CD4-positive, alpha-beta memory T cell (primary cell): ENCODE data around the gene UIMC1. TPM values are rescaled to one million over a fixed set of nuclear protein-coding genes. Genes with fewer than 3 reads are reported as not detected.
"Not testable (repeated sequence)": the region's sequence is repeated elsewhere in the genome, so short reads cannot be mapped to it uniquely, and the experiment has no call there.

Source experiments
- CTCF ChIA-PET: fragments of 350-600 bp; sonication (Branson Sonifier 250); formaldehyde crosslinking; loops from one replicate; lab custom pipeline; 2021; ENCODE audit warnings: inconsistent platforms; ENCODE audit not compliant: partially characterized antibody; lab: Charles Lee
- POLR2A ChIA-PET: fragments of 350-600 bp; sonication (Branson Sonifier 250); formaldehyde crosslinking; loops from one replicate; lab custom pipeline; 2021; ENCODE audit not compliant: partially characterized antibody; lab: Charles Lee
- DNase-seq, 5 donors: peaks; one replicate each; pipeline versions ENCODE4 v3.0.0 to v3.0.0-alpha.2; 2020 to 2022; ENCODE audit warnings: mixed read lengths in 1 of 5
- H3K27ac ChIP-seq: one replicate; pipeline ENCODE4 v1.7.0; 2013; ENCODE audit warnings: low read depth, low read length
- H3K27me3 ChIP-seq: 2 replicates; pipeline ENCODE4 v1.7.0; 2013; ENCODE audit warnings: mild to moderate bottlenecking, low read length, moderate library complexity; ENCODE audit not compliant: insufficient read depth
- H3K36me3 ChIP-seq: 2 replicates; pipeline ENCODE4 v1.7.0; 2013; ENCODE audit warnings: mild to moderate bottlenecking, low read length, moderate library complexity; ENCODE audit not compliant: insufficient read depth
- H3K4me1 ChIP-seq: 2 replicates; pipeline ENCODE4 v1.7.0; 2013; ENCODE audit warnings: mild to moderate bottlenecking, low read length, moderate library complexity; ENCODE audit not compliant: insufficient read depth
- H3K4me3 ChIP-seq, 2 donors: one replicate each; pipeline ENCODE4 v1.7.0; 2013; ENCODE audit warnings: low read length in 2 of 2, mild to moderate bottlenecking in 1 of 2
- H3K9me3 ChIP-seq, 2 donors: one replicate each; pipeline ENCODE4 v1.7.0; 2013; ENCODE audit warnings: low read length in 2 of 2, control low read depth in 1 of 2; ENCODE audit not compliant: control insufficient read depth in 1 of 2
- H3K27ac Mint-ChIP-seq, 7 donors: one replicate each; pipeline ENCODE4 v1.8.0; 2020 to 2021; ENCODE audit warnings: mixed read lengths in 7 of 7, mild to moderate bottlenecking in 6 of 7, inconsistent platforms in 3 of 7, moderate library complexity in 3 of 7
- H3K27me3 Mint-ChIP-seq, 2 donors: one replicate each; pipeline ENCODE4 v1.8.0; 2020 to 2021; ENCODE audit warnings: mixed read lengths in 2 of 2
- H3K36me3 Mint-ChIP-seq, 2 donors: one replicate each; pipeline ENCODE4 v1.8.0; 2020 to 2021; ENCODE audit warnings: mixed read lengths in 2 of 2, inconsistent platforms in 1 of 2, mild to moderate bottlenecking in 1 of 2
- H3K4me1 Mint-ChIP-seq, 4 donors: one replicate each; pipeline ENCODE4 v1.8.0; 2020 to 2021; ENCODE audit warnings: mixed read lengths in 4 of 4, mild to moderate bottlenecking in 1 of 4
- H3K4me3 Mint-ChIP-seq, 8 donors: one replicate each; pipeline ENCODE4 v1.8.0; 2020 to 2021; ENCODE audit warnings: mixed read lengths in 8 of 8, mild to moderate bottlenecking in 7 of 8, moderate library complexity in 6 of 8, inconsistent platforms in 3 of 8
- H3K9me3 Mint-ChIP-seq, 8 donors: one replicate each; pipeline ENCODE4 v1.8.0; 2020 to 2021; ENCODE audit warnings: mixed read lengths in 8 of 8, mild to moderate bottlenecking in 5 of 8, inconsistent platforms in 3 of 8, moderate library complexity in 1 of 8
- intact Hi-C: fragments of 100-400 bp; cut with micrococcal nuclease; formaldehyde crosslinking; loops from one replicate; pipeline ENCODE4 v1.15.1; 2023
- polyA plus RNA-seq, 2 donors: library from polyadenylated mRNA; unstranded; fragments of 300-500 nt; fragmentation: Illumina TruSeq; gene quantifications; one replicate each; pipeline ENCODE4 v1.2.3, GENCODE V29; 2021
- total RNA-seq, 2 experiments: library from RNA; stranded (reverse); gene quantifications; one replicate each; pipeline ENCODE4 v1.2.3, GENCODE V29; 2021

UIMC1 gene
- total and polyA plus RNA-seq, 4 experiments from 2014 or later: 16.7 to 61.7 (median 41.2) TPM

DNA sequence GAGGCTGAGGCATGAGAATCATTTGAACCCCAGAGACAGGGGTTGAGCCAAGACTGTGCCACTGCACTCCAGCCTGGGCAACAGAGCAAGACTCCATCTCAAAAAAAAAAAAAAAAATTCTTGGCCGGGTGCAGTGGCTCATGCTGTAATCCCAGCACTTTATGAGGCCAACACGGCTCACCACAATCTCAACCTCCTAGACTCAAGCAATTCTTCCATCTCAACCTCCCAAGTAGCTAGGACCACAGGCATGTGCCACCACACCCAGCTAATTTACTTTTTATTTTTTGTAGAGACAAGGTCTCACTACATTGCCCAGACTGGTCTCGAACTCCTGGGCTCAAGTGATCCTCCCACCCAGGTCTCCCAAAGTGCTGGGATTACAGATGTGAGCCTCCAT is 13.5 kb downstream of the UIMC1 start:
- H3K4me3 ChIP-seq, H3K27me3 ChIP-seq, H3K36me3 ChIP-seq, intact Hi-C loops, H3K27ac ChIP-seq, DNase-seq, H3K9me3 ChIP-seq, H3K27me3 Mint-ChIP-seq: not testable (repeated sequence)
- Mint-ChIP-seq H3K4me3 (peak overlapping the region in 1 of 8 donors; percentile 29), H3K36me3 (peaks cover 13 to 16% of the 10 kb centered on the region in 2 donors), H3K27ac (peak overlapping the region in 1 of 7 donors; percentile 37), H3K9me3 (peaks cover 0 to 11% (median 7%) of the 10 kb centered on the region in 8 donors), H3K4me1 (peaks cover 29 to 68% (median 35%) of the 10 kb centered on the region in 4 donors)
- H3K4me1 ChIP-seq: peaks cover 29% of the 10 kb centered on the region
- CTCF ChIA-PET: interaction anchor here (0.7 to 1.7 kb wide), 2 partner anchors 13 to 16 kb away, joined by 3 to 4 read pairs; no protein-coding TSS in a partner anchor
- POLR2A ChIA-PET: interaction anchor here (0.6 kb wide), 1 partner anchor 59 kb away, joined by 5 read pairs; no protein-coding TSS in a partner anchor

DNA sequence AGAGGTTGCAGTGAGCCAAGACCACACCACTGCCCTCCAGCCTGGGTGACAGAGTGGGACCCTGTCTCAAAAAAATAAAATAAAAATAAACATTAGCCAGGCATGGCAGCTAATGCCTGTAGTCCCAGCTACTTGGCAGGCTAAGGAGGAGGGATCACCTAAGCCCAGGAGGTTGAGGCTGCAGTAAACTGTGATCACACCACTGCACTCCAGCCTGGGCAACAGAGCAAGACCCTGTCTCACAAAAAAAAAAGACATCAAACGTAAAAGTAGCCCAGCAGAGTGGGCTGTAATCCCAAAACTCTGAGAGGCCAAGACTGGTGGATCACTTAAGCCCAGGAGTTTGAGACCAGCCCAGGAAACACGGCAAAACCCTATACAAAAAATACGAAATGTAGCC is 19.0 kb downstream of the UIMC1 start:
- no peak for DNase-seq
- peaks cover 36% of the 10 kb centered on the region for H3K4me1 ChIP-seq
- Mint-ChIP-seq H3K27ac (peak overlapping the region in 5 of 7 donors; percentile 29 to 57 (median 36)), H3K4me3 (peak overlapping the region in 1 of 8 donors; percentile 3), H3K36me3 (peaks cover 0 to 4% of the 10 kb centered on the region in 2 donors), H3K4me1 (peaks cover 15 to 52% (median 25%) of the 10 kb centered on the region in 4 donors), H3K9me3 (no peaks in the 10 kb centered on the region), H3K27me3 (no peaks in the 10 kb centered on the region)
- ChIA-PET POLR2A (interaction anchor here (2.4 kb wide), 1 partner anchor 19 kb away, joined by 22 read pairs; the partner anchor contains the start of gene UIMC1), CTCF (interaction anchor here (1.2 kb wide), 1 partner anchor 100 kb away, joined by 3 read pairs; no protein-coding TSS in a partner anchor)
- H3K4me3 ChIP-seq: no peak overlapping the region
- H3K36me3 ChIP-seq: no peaks in the 10 kb centered on the region
- H3K27ac ChIP-seq: no peak overlapping the region
- intact Hi-C loops: no loop called here
- H3K27me3 ChIP-seq: no peaks in the 10 kb centered on the region
- no peaks in the 10 kb centered on the region for H3K9me3 ChIP-seq

DNA sequence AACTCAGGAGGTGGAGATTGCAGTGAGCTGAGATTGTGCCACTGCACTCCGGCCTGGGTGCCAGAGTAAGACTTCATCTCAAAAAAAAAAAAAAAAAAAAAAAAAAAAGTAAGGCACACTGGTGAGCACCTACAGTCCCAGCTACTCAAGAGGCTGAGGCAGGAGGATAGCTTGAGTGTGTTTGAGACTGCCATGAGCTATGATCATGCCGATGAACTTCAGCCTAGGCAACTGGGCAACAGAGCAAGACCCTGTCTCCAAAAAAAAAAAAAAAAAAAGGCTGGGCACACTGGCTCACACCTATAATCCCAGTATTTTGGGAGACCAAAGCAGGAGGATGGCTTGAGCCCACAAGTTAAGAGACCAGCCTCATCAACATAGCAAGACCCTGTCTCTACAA is 20.3 kb downstream of the UIMC1 start:
- ChIA-PET POLR2A (interaction anchor here (0.5 to 2.4 kb wide), 5 partner anchors 9 to 372 kb away, joined by 3 to 22 read pairs (median 4); partner anchors contain the start of genes RGS14 and UIMC1), CTCF (interaction anchor here (1.0 to 2.0 kb wide), 5 partner anchors 20 to 326 kb away, joined by 3 to 8 read pairs (median 4); partner anchors contain the start of genes UIMC1 and ZNF346)
- Mint-ChIP-seq H3K27ac (peak overlapping the region; percentile 51 to 93 (median 77)), H3K9me3 (no peaks in the 10 kb centered on the region), H3K27me3 (no peaks in the 10 kb centered on the region), H3K4me3 (peak overlapping the region in 4 of 8 donors; percentile 24 to 32 (median 28)), H3K4me1 (peaks cover 17 to 44% (median 28%) of the 10 kb centered on the region in 4 donors), H3K36me3 (peaks cover 4 to 7% of the 10 kb centered on the region in 2 donors)
- peaks cover 11% of the 10 kb centered on the region for H3K36me3 ChIP-seq
- H3K4me1 ChIP-seq: peaks cover 36% of the 10 kb centered on the region
- intact Hi-C loops: no loop called here
- no peak for DNase-seq
- no peak overlapping the region for H3K4me3 ChIP-seq
- no peaks in the 10 kb centered on the region for H3K27me3 ChIP-seq
- H3K27ac ChIP-seq: no peak overlapping the region
- H3K9me3 ChIP-seq: no peaks in the 10 kb centered on the region

DNA sequence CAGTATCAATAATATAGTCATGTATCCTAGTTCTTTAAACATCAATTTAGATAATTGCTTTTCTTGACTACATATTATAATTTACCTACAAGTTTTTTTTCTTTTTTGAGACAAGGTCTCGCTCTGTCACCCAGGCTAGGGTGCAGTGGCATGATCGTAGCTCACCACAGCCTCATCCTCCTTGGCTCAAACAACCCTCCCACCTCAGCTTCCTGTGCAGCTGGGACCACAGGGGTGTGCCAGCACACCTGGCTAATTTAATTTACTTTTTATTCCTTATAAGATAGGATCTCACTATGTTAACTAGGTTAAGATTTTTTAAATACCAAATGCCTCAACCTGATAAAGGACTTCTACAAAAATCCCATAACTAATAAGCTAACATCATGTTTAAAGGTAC is 21.1 kb downstream of the UIMC1 start:
- POLR2A ChIA-PET: interaction anchor here (2.4 kb wide), 1 partner anchor 21 kb away, joined by 22 read pairs; the partner anchor contains the start of gene UIMC1
- DNase-seq: peak; percentile 40 to 67 (median 58)
- no peaks in the 10 kb centered on the region for H3K9me3 ChIP-seq
- intact Hi-C loops: no loop called here
- no peak overlapping the region for H3K27ac ChIP-seq
- peaks cover 36% of the 10 kb centered on the region for H3K4me1 ChIP-seq
- no peaks in the 10 kb centered on the region for H3K9me3 Mint-ChIP-seq
- H3K4me1 Mint-ChIP-seq: peaks cover 16 to 41% (median 27%) of the 10 kb centered on the region in 4 donors
- no peaks in the 10 kb centered on the region for H3K27me3 Mint-ChIP-seq
- H3K4me3 ChIP-seq: no peak overlapping the region
- peaks cover 4 to 11% of the 10 kb centered on the region in 2 donors for H3K36me3 Mint-ChIP-seq
- no peaks in the 10 kb centered on the region for H3K27me3 ChIP-seq
- H3K4me3 Mint-ChIP-seq: peak overlapping the region in 7 of 8 donors; percentile 40 to 69 (median 53)
- peaks cover 16% of the 10 kb centered on the region for H3K36me3 ChIP-seq
- H3K27ac Mint-ChIP-seq: peak overlapping the region; percentile 75 to 93 (median 86)
- CTCF ChIA-PET: interaction anchor here (1.8 to 2.0 kb wide), 3 partner anchors 20 to 325 kb away, joined by 4 to 8 read pairs (median 6); partner anchors contain the start of genes UIMC1 and ZNF346

DNA sequence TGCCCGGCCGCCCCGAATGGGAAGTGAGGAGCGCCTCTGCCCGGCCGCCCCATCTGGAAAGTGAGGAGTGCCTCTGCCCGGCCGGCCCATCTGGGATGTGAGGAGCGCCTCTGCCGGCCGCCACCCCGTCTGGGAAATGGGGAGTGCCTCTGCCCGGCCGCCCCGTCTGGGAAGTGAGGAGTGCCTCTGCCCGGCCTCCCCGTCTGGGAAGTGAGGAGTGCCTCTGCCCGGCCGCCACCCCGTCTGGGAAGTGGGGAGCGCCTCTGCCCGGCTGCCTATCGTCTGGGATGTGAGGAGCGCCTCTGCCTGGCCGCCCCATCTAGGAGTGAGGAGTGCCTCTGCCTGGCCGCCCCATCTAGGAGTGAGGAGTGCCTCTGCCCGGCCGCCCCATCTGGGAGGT is 22.4 kb downstream of the UIMC1 start:
- H3K9me3 ChIP-seq, intact Hi-C loops, CTCF ChIA-PET, H3K4me3 ChIP-seq, DNase-seq, H3K27me3 Mint-ChIP-seq, POLR2A ChIA-PET, H3K4me3 Mint-ChIP-seq, H3K27me3 ChIP-seq, H3K27ac ChIP-seq, H3K9me3 Mint-ChIP-seq: not testable (repeated sequence)
- Histone ChIP-seq H3K4me1 (peaks cover 29% of the 10 kb centered on the region), H3K36me3 (peaks cover 22% of the 10 kb centered on the region)
- peaks cover 20 to 38% (median 27%) of the 10 kb centered on the region in 4 donors for H3K4me1 Mint-ChIP-seq
- H3K36me3 Mint-ChIP-seq: peaks cover 13 to 22% of the 10 kb centered on the region in 2 donors
- H3K27ac Mint-ChIP-seq: peak overlapping the region in 1 of 7 donors; percentile 60

DNA sequence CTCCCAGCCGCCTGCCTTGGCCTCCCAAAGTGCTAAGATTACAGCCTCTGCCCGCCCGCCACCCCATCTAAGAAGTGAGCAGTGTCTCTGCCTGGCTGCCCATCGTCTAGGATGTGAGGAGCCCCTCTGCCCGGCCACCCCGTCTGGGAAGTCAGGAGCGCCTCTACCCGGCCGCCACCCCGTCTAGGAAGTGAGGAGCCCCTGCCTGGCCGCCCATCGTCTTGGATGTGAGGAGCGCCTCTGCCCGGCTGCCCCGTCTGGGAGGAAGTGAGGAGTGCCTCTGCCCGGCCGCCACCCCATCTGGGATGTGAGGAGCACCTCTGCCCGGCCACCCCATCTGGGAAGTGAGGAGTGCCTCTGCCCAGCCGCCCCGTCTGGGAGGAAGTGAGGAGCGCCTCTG is 23.0 kb downstream of the UIMC1 start:
- H3K27me3 ChIP-seq, H3K27me3 Mint-ChIP-seq, H3K4me3 ChIP-seq, H3K4me3 Mint-ChIP-seq, H3K9me3 ChIP-seq, CTCF ChIA-PET, H3K27ac ChIP-seq, POLR2A ChIA-PET, DNase-seq, intact Hi-C loops, H3K9me3 Mint-ChIP-seq: not testable (repeated sequence)
- Mint-ChIP-seq H3K27ac (peak overlapping the region in 1 of 7 donors; percentile 35), H3K36me3 (peaks cover 18 to 27% of the 10 kb centered on the region in 2 donors), H3K4me1 (peaks cover 20 to 34% (median 27%) of the 10 kb centered on the region in 4 donors)
- peaks cover 29% of the 10 kb centered on the region for H3K4me1 ChIP-seq
- H3K36me3 ChIP-seq: peaks cover 22% of the 10 kb centered on the region

DNA sequence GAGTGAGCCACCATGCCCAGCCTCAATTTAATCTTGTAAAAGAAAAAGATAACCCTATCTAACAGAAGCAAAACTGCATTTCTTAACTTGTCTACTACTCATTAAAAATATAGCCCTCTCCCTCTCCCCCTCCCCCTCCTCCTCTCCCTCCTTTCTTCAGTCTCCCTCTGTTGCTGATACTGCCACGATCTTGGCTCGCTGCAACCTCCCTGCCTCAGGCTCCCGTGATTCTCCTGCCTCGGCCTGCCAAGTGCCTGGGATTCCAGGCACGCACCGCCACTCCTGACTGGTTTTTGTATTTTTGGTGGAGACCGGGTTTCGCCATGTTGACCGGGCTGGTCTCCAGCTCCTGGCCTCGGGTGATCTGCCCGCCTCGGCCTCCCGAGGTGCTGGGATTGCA is 23.5 kb downstream of the UIMC1 start:
- peak overlapping the region in 2 of 7 donors; percentile 22 to 76 for H3K27ac Mint-ChIP-seq
- H3K9me3 ChIP-seq, intact Hi-C loops, H3K27ac ChIP-seq, H3K27me3 ChIP-seq, POLR2A ChIA-PET, DNase-seq, H3K9me3 Mint-ChIP-seq, H3K4me3 ChIP-seq, H3K27me3 Mint-ChIP-seq, H3K4me3 Mint-ChIP-seq: not testable (repeated sequence)
- CTCF ChIA-PET: interaction anchor here (1.3 kb wide), 1 partner anchor 22 kb away, joined by 5 read pairs; no protein-coding TSS in a partner anchor
- Histone ChIP-seq H3K4me1 (peaks cover 25% of the 10 kb centered on the region), H3K36me3 (peaks cover 22% of the 10 kb centered on the region)
- H3K36me3 Mint-ChIP-seq: peaks cover 15 to 27% of the 10 kb centered on the region in 2 donors
- peaks cover 17 to 29% (median 22%) of the 10 kb centered on the region in 4 donors for H3K4me1 Mint-ChIP-seq
